WTC11 (cell line): Measurements from ENCODE around the gene HVCN1.

Experiments used
- NR2C2 ChIP-seq: sonication (generic); formaldehyde crosslinking; IDR thresholded peaks from 2 replicates; pipeline ENCODE4 v1.8.0; 2022; ENCODE audit warnings: mild to moderate bottlenecking, missing genetic modification reagents
- ZNF423 ChIP-seq: fragments of 250-450 bp; sonication (Bioruptor Pico); IDR thresholded peaks from 2 replicates; pipeline ENCODE4 v2.1.2; 2022; ENCODE audit warnings: mild to moderate bottlenecking, moderate library complexity

GRCh38 chr12:110668480-110669192 lies 20.3 kb downstream of the HVCN1 start:
- TF ChIP-seq NR2C2 (CRISPR knock-in tag) (no peak), ZNF423 (no peak)
